Measurements from ENCODE around the gene UBA7.

DNA sequence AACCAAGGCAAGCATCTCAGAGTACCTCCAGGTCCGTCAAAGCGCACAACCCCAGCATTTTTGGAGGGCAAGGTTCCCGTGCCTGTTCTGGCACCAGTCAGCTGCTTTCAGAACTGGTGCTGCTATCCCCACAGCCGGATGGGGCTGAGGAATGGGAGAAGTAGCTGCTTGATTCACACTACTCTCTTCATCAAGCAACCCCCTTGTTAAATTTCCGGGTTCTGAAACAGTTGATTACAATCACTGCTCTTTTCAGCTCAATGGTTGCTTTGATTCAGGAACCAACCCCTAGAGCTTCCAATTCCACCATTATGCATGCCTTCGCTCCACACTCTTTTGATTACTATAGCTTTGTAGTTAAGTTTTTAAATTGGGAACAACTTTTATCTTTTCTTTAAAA lies 12.3 kb upstream of the UBA7 start:
- TF ChIP-seq, protein P1, sequence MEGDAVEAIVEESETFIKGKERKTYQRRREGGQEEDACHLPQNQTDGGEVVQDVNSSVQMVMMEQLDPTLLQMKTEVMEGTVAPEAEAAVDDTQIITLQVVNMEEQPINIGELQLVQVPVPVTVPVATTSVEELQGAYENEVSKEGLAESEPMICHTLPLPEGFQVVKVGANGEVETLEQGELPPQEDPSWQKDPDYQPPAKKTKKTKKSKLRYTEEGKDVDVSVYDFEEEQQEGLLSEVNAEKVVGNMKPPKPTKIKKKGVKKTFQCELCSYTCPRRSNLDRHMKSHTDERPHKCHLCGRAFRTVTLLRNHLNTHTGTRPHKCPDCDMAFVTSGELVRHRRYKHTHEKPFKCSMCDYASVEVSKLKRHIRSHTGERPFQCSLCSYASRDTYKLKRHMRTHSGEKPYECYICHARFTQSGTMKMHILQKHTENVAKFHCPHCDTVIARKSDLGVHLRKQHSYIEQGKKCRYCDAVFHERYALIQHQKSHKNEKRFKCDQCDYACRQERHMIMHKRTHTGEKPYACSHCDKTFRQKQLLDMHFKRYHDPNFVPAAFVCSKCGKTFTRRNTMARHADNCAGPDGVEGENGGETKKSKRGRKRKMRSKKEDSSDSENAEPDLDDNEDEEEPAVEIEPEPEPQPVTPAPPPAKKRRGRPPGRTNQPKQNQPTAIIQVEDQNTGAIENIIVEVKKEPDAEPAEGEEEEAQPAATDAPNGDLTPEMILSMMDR (IDR thresholded peaks at IDR 0.05; ENCODE audit: poor library complexity) = no peak
- no peak for TF ChIP-seq EZH2phosphoT487 (IDR thresholded peaks at IDR 0.05; ENCODE audit: low read depth, severe bottlenecking, unreplicated experiment)

Measured in hepatocyte (in vitro differentiated cells).